Osteoblast (primary cell): ENCODE results near the gene DMD. TPM values are rescaled to one million over a fixed set of nuclear protein-coding genes. Genes with fewer than 3 reads are reported as not detected.

Source experiments
- DNase-seq: peaks from one replicate; pipeline ENCODE4 v3.0.0; 2011; ENCODE audit warnings: low spot score, mixed read lengths; ENCODE audit not compliant: insufficient read length; ENCODE audit errors: missing footprints
- H2AFZ ChIP-seq: 2 replicates; pipeline ENCODE4 v1.6.0; 2011; ENCODE audit warnings: mild to moderate bottlenecking, low read length
- H3K27ac ChIP-seq: 2 replicates; pipeline ENCODE4 v1.5.1; 2011; ENCODE audit warnings: mild to moderate bottlenecking, low read depth, low read length, moderate library complexity
- H3K27me3 ChIP-seq: 2 replicates; pipeline ENCODE4 v1.6.0; 2012; ENCODE audit warnings: mild to moderate bottlenecking, control low read depth, inconsistent platforms, low read length, moderate library complexity; ENCODE audit not compliant: insufficient read depth
- H3K36me3 ChIP-seq: 2 replicates; pipeline ENCODE4 v1.5.1; 2011; ENCODE audit warnings: mild to moderate bottlenecking, low read length, control low read depth, moderate library complexity; ENCODE audit not compliant: insufficient read depth
- H3K4me1 ChIP-seq: 2 replicates; pipeline ENCODE4 v1.5.1; 2011; ENCODE audit warnings: mild to moderate bottlenecking, low read length, control low read depth, moderate library complexity; ENCODE audit not compliant: insufficient read depth
- H3K4me2 ChIP-seq: 2 replicates; pipeline ENCODE4 v1.6.0; 2011; ENCODE audit warnings: mild to moderate bottlenecking, low read length; ENCODE audit not compliant: insufficient read depth
- H3K4me3 ChIP-seq: fragments of 200-600 bp; sonication (generic); 3 replicates; pipeline ENCODE4 v1.5.1; 2012; ENCODE audit warnings: mild to moderate bottlenecking, low read length, inconsistent platforms; ENCODE audit not compliant: insufficient read depth
- H3K79me2 ChIP-seq: 2 replicates; pipeline ENCODE4 v1.6.0; 2012; ENCODE audit warnings: mild to moderate bottlenecking, low read length, control low read depth, inconsistent platforms; ENCODE audit not compliant: insufficient read depth
- H3K9me3 ChIP-seq: 2 replicates; pipeline ENCODE4 v1.5.1; 2011; ENCODE audit warnings: low read depth, low read length, control low read depth
- H4K20me1 ChIP-seq: 2 replicates; pipeline ENCODE4 v1.6.0; 2012; ENCODE audit warnings: mild to moderate bottlenecking, low read length, control low read depth; ENCODE audit not compliant: insufficient read depth
- CTCF ChIP-seq: IDR thresholded peaks from 2 replicates; pipeline ENCODE4 v1.5.1; 2011; ENCODE audit warnings: mild to moderate bottlenecking, low read depth, low read length, moderate library complexity; ENCODE audit errors: extremely low read depth
- total RNA-seq: library from RNA; depleted of rRNA; stranded (reverse); fragments of >200 nt; gene quantifications from 2 replicates; pipeline ENCODE4 v1.2.3, GENCODE V29; 2012

The DMD gene
- total RNA-seq, 1 donor = 12.7 TPM

GRCh38 chrX:32642283-32642682 is 569.1 kb downstream of the DMD start:
- H3K9me3 ChIP-seq = no peaks in the 10 kb centered on the region
- H3K4me2 ChIP-seq = no peak overlapping the region
- no peaks in the 10 kb centered on the region for H3K36me3 ChIP-seq
- no peaks in the 10 kb centered on the region for H3K79me2 ChIP-seq
- DNase-seq = no peak
- TF ChIP-seq CTCF = no peak
- no peak overlapping the region for H3K4me3 ChIP-seq
- no peak overlapping the region for H3K27ac ChIP-seq
- H4K20me1 ChIP-seq = no peaks in the 10 kb centered on the region
- H2AFZ ChIP-seq = no peak overlapping the region
- no peaks in the 10 kb centered on the region for H3K27me3 ChIP-seq
- H3K4me1 ChIP-seq = no peaks in the 10 kb centered on the region

GRCh38 chrX:32618154-32618553 is 593.2 kb downstream of the DMD start:
- no peak for DNase-seq
- Histone ChIP-seq H3K4me1 (no peaks in the 10 kb centered on the region), H2AFZ (no peak overlapping the region), H3K27ac (no peak overlapping the region), H3K79me2 (no peaks in the 10 kb centered on the region), H4K20me1 (no peaks in the 10 kb centered on the region), H3K4me3 (no peak overlapping the region), H3K36me3 (no peaks in the 10 kb centered on the region), H3K9me3 (no peaks in the 10 kb centered on the region), H3K27me3 (no peaks in the 10 kb centered on the region), H3K4me2 (no peak overlapping the region)
- TF ChIP-seq CTCF = no peak

- H2AFZ ChIP-seq = no peak overlapping the region
- no peak overlapping the region for H3K4me3 ChIP-seq
- no peak overlapping the region for H3K27ac ChIP-seq
- no peak overlapping the region for H3K4me2 ChIP-seq
- no peaks in the 10 kb centered on the region for H4K20me1 ChIP-seq
- no peaks in the 10 kb centered on the region for H3K36me3 ChIP-seq
- no peaks in the 10 kb centered on the region for H3K4me1 ChIP-seq
- H3K9me3 ChIP-seq = no peaks in the 10 kb centered on the region
- no peaks in the 10 kb centered on the region for H3K27me3 ChIP-seq
- no peaks in the 10 kb centered on the region for H3K79me2 ChIP-seq
- no peak for TF ChIP-seq CTCF
- no peak for DNase-seq
Observed at GRCh38 chrX:32614707-32615106, 596.6 kb downstream of the DMD start.

- Histone ChIP-seq H3K4me3 (no peak overlapping the region), H3K4me2 (no peak overlapping the region), H4K20me1 (no peaks in the 10 kb centered on the region), H2AFZ (no peak overlapping the region), H3K27ac (no peak overlapping the region), H3K4me1 (no peaks in the 10 kb centered on the region), H3K79me2 (no peaks in the 10 kb centered on the region), H3K36me3 (no peaks in the 10 kb centered on the region), H3K9me3 (peaks cover 2% of the 10 kb centered on the region), H3K27me3 (no peaks in the 10 kb centered on the region)
- no peak for DNase-seq
- TF ChIP-seq CTCF = no peak
Observed at GRCh38 chrX:32599156-32599555, 612.2 kb downstream of the DMD start.
